SU-DHL-6 (cell line): ENCODE results near the gene PIP4K2B.

Source experiments
- H2AFZ ChIP-seq: fragments of 200-600 bp; sonication (generic); 2 replicates; pipeline ENCODE4 v1.6.1; 2014; ENCODE audit warnings: low read depth, mild to moderate bottlenecking, moderate library complexity, mixed read lengths, antibody characterized with exemption, low read length; ENCODE audit not compliant: severe bottlenecking
- H3F3A ChIP-seq: fragments of 200-600 bp; shearing (Covaris generic); 2 replicates; pipeline ENCODE4 v1.6.0; 2016; ENCODE audit warnings: antibody characterized with exemption, mild to moderate bottlenecking; ENCODE audit not compliant: insufficient read depth
- H3K27ac ChIP-seq: fragments of 200-600 bp; sonication (generic); 2 replicates; pipeline ENCODE4 v1.5.1; 2016; ENCODE audit warnings: low read depth, mild to moderate bottlenecking, low read length, moderate library complexity, mixed read lengths
- H3K27me3 ChIP-seq: fragments of 200-600 bp; sonication (generic), shearing (Covaris generic); 2 replicates; pipeline ENCODE4 v1.6.0; 2014; ENCODE audit warnings: mild to moderate bottlenecking, low read length
- H3K36me3 ChIP-seq: fragments of 200-600 bp; sonication (generic); 2 replicates; pipeline ENCODE4 v1.6.1; 2014; ENCODE audit warnings: mild to moderate bottlenecking, low read length, mixed read lengths
- H3K4me2 ChIP-seq: fragments of 300-600, 200-600 bp; shearing (Covaris generic), sonication (generic); 2 replicates; pipeline ENCODE4 v1.6.0; 2014; ENCODE audit warnings: low read length, low read depth, mild to moderate bottlenecking; ENCODE audit not compliant: poor library complexity, severe bottlenecking
- H3K4me3 ChIP-seq: fragments of 200-600 bp; sonication (generic); 2 replicates; pipeline ENCODE4 v1.5.1; 2014; ENCODE audit warnings: antibody characterized with exemption, low read length, mild to moderate bottlenecking, mixed read lengths; ENCODE audit not compliant: insufficient read depth, poor library complexity, severe bottlenecking
- H3K79me2 ChIP-seq: fragments of 200-600 bp; sonication (generic); 2 replicates; pipeline ENCODE4 v1.6.1; 2014; ENCODE audit warnings: mild to moderate bottlenecking, low read length, moderate library complexity; ENCODE audit not compliant: insufficient read depth
- H3K9ac ChIP-seq: fragments of 200-600 bp; sonication (generic); 2 replicates; pipeline ENCODE4 v1.7.0; 2014; ENCODE audit warnings: mild to moderate bottlenecking, low read length
- H3K9me2 ChIP-seq: fragments of 200-600 bp; sonication (generic); replicated peaks from 2 replicates; pipeline ENCODE4 v1.6.1; 2014; ENCODE audit warnings: low read length; ENCODE audit not compliant: insufficient read depth
- H3K9me3 ChIP-seq: fragments of 200-600 bp; sonication (generic); 2 replicates; pipeline ENCODE4 v1.6.1; 2014; ENCODE audit warnings: low read length, mixed read lengths; ENCODE audit not compliant: insufficient read depth
- H4K20me1 ChIP-seq: fragments of 200-600 bp; sonication (generic); 2 replicates; pipeline ENCODE4 v1.6.1; 2014; ENCODE audit warnings: low read depth, mild to moderate bottlenecking, antibody characterized with exemption, low read length, moderate library complexity, mixed read lengths
- EZH2phosphoT487 ChIP-seq: fragments of 200-600 bp; sonication (generic), shearing (Covaris generic); conservative IDR thresholded peaks from 2 replicates; pipeline ENCODE4 v1.6.1; 2018; ENCODE audit warnings: mild to moderate bottlenecking, antibody characterized with exemption, low read length, moderate library complexity, mixed read lengths
- TF ChIP-seq, protein P1 (sequence below): fragments of 200-600 bp; sonication (generic); IDR thresholded peaks from one replicate; pipeline ENCODE4 v1.5.1; 2017; ENCODE audit warnings: antibody characterized with exemption, mild to moderate bottlenecking, low read length, moderate library complexity; ENCODE audit not compliant: insufficient read depth, poor library complexity, severe bottlenecking

Gene PIP4K2B

DNA sequence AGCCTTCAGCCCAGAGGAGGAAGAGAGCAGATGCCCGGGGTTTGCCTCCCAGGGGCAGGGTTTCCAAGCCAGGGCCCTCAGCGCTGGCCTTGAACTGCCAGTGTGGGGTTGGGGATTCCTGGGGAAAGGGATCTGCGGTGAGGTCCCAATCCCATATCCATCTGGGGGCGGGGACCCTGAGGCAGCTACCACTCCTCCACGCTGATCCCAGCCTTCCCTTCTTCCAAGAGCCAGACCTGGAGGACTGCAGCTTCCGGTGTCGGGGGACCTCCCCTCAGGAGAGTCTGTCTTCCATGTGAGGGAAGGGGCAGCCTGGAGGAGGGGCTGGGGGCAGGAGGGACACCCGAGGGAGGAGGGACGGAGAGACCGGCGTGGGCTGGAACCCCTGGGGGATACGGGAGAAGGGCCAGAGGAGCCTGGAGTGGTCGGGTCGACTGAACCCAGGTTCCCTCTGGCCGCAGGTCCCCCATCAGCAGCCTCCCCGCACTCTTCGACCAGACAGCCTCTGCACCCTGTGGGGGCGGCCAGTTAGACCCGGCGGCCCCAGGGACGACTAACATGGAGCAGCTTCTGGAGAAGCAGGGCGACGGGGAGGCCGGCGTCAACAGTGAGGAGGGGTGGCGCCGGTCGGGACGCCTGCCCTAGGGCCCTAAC lies 79.9 kb downstream of the PIP4K2B start:
- Histone ChIP-seq H3K4me3 (no peak overlapping the region), H3K27me3 (no peaks in the 10 kb centered on the region), H3F3A (no peaks in the 10 kb centered on the region), H3K9ac (no peak overlapping the region), H3K4me2 (no peak overlapping the region), H2AFZ (no peak overlapping the region), H3K9me2 (no peaks in the 10 kb centered on the region), H3K27ac (no peak overlapping the region), H4K20me1 (no peaks in the 10 kb centered on the region), H3K36me3 (peaks cover 3% of the 10 kb centered on the region; the same call in 1 of the 2 replicates), H3K9me3 (no peaks in the 10 kb centered on the region), H3K79me2 (no peaks in the 10 kb centered on the region)
- TF ChIP-seq EZH2phosphoT487 = no peak
- TF ChIP-seq, protein P1, sequence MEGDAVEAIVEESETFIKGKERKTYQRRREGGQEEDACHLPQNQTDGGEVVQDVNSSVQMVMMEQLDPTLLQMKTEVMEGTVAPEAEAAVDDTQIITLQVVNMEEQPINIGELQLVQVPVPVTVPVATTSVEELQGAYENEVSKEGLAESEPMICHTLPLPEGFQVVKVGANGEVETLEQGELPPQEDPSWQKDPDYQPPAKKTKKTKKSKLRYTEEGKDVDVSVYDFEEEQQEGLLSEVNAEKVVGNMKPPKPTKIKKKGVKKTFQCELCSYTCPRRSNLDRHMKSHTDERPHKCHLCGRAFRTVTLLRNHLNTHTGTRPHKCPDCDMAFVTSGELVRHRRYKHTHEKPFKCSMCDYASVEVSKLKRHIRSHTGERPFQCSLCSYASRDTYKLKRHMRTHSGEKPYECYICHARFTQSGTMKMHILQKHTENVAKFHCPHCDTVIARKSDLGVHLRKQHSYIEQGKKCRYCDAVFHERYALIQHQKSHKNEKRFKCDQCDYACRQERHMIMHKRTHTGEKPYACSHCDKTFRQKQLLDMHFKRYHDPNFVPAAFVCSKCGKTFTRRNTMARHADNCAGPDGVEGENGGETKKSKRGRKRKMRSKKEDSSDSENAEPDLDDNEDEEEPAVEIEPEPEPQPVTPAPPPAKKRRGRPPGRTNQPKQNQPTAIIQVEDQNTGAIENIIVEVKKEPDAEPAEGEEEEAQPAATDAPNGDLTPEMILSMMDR = no peak

GRCh38 chr17:38717139-38717745 lies 82.1 kb downstream of the PIP4K2B start:
- H3K4me2 ChIP-seq = no peak overlapping the region
- no peaks in the 10 kb centered on the region for H3K9me3 ChIP-seq
- H3K79me2 ChIP-seq = no peaks in the 10 kb centered on the region
- H3F3A ChIP-seq = no peaks in the 10 kb centered on the region
- H4K20me1 ChIP-seq = no peaks in the 10 kb centered on the region
- no peak overlapping the region for H3K27ac ChIP-seq
- H2AFZ ChIP-seq = no peak overlapping the region
- H3K36me3 ChIP-seq = peaks cover 3% of the 10 kb centered on the region; the same call in 1 of the 2 replicates
- H3K9ac ChIP-seq = no peak overlapping the region
- H3K4me3 ChIP-seq = no peak overlapping the region
- H3K27me3 ChIP-seq = no peaks in the 10 kb centered on the region
- no peaks in the 10 kb centered on the region for H3K9me2 ChIP-seq
- no peak for TF ChIP-seq EZH2phosphoT487
- TF ChIP-seq, protein P1 = no peak

- no peaks in the 10 kb centered on the region for H3K9me2 ChIP-seq
- H3K4me3 ChIP-seq = no peak overlapping the region
- no peak overlapping the region for H2AFZ ChIP-seq
- TF ChIP-seq EZH2phosphoT487 = no peak
- TF ChIP-seq, protein P1 = no peak
- H3K36me3 ChIP-seq = peaks cover 3% of the 10 kb centered on the region; the same call in 1 of the 2 replicates
- H3K27me3 ChIP-seq = no peaks in the 10 kb centered on the region
- H3K4me2 ChIP-seq = no peak overlapping the region
- H3K79me2 ChIP-seq = no peaks in the 10 kb centered on the region
- H3K9me3 ChIP-seq = no peaks in the 10 kb centered on the region
- H4K20me1 ChIP-seq = no peaks in the 10 kb centered on the region
- H3K9ac ChIP-seq = no peak overlapping the region
- no peaks in the 10 kb centered on the region for H3F3A ChIP-seq
- H3K27ac ChIP-seq = no peak overlapping the region
Observed at GRCh38 chr17:38716368-38717005, 82.9 kb downstream of the PIP4K2B start.
